Muscle of arm (tissue), 14 donors: ENCODE results near the gene SULT4A1. TPM values are rescaled to one million over a fixed set of nuclear protein-coding genes. Genes with fewer than 3 reads are reported as not detected.
"Not testable (repeated sequence)": the region's sequence is repeated elsewhere in the genome, so short reads cannot be mapped to it uniquely, and the experiment has no call there.

Experiments used
- DNase-seq: peaks from one replicate; pipeline ENCODE4 v3.0.0-alpha.2; 2013
- long read RNA-seq, 11 donors: transcript quantifications; one replicate each; lab custom pipeline, GENCODE V29; 2026
- polyA plus RNA-seq, 12 donors: library from polyadenylated mRNA; unstranded; fragments of 120-200 nt; gene quantifications; one replicate each; pipeline ENCODE4 v1.2.1, GENCODE V29; 2013; ENCODE audit not compliant: insufficient read length in 12 of 12

Gene SULT4A1
- 1 to 10 TPM in 11 of 12 donors, not detected in 1; 1.3 to 5.5 (median 2.0) TPM for polyA plus RNA-seq
- long read RNA-seq, donor 1, partial matches to known transcripts = 0 of 4 reads
- long read RNA-seq, donor 1, other reads (novel, unspliced or antisense) = 0 of 4 reads
- long read RNA-seq, donor 2 = 0 reads
- long read RNA-seq, donor 3 = 0 reads
- long read RNA-seq, donor 4 = 0 reads
- long read RNA-seq, donor 5 = 0 reads
- long read RNA-seq, donor 6, partial matches to known transcripts = 0 of 1 reads
- long read RNA-seq, donor 6, other reads (novel, unspliced or antisense) = 0 of 1 reads
- long read RNA-seq, donor 7 = 0 reads
- long read RNA-seq, donor 8 = 0 reads
- long read RNA-seq, donor 9, partial matches to known transcripts = 0 of 1 reads
- long read RNA-seq, donor 9, other reads (novel, unspliced or antisense) = 0 of 1 reads
- long read RNA-seq, donor 10 = 0 reads
- long read RNA-seq, donor 11 = 0 reads

GRCh38 chr22:43862074-43862881 lies at the start of gene SULT4A1:
Gene SULT4A1 (minus strand): TSS chr22:43862513. CDS start chr22:43862382, 131 bp downstream.
- DNase-seq = no peak

GRCh38 chr22:43911351-43911750 lies 49.0 kb upstream of the SULT4A1 start:
- no peak for DNase-seq

- DNase-seq = no peak
These were observed 47.9 kb upstream of the SULT4A1 start for GRCh38 chr22:43910178-43910695.

GRCh38 chr22:43909708-43910107 lies 47.4 kb upstream of the SULT4A1 start:
- no peak for DNase-seq

- no peak for DNase-seq
These were observed 43.4 kb upstream of the SULT4A1 start for GRCh38 chr22:43905681-43906080.

- DNase-seq = not testable (repeated sequence)
These were observed 42.1 kb upstream of the SULT4A1 start for GRCh38 chr22:43904412-43904811.

- DNase-seq = not testable (repeated sequence)
These were observed 40.7 kb upstream of the SULT4A1 start for GRCh38 chr22:43903033-43903432.

- DNase-seq = no peak
These were observed 39.8 kb upstream of the SULT4A1 start for GRCh38 chr22:43901976-43902643.

GRCh38 chr22:43900206-43900605 lies 37.9 kb upstream of the SULT4A1 start:
- DNase-seq = no peak

- no peak for DNase-seq
These were observed 35.5 kb upstream of the SULT4A1 start for GRCh38 chr22:43897751-43898261.

- no peak for DNase-seq
These were observed 33.8 kb upstream of the SULT4A1 start for GRCh38 chr22:43895986-43896645.

- DNase-seq = no peak
These were observed 31.8 kb upstream of the SULT4A1 start for GRCh38 chr22:43894122-43894521.

GRCh38 chr22:43893266-43893665 lies 31.0 kb upstream of the SULT4A1 start:
- no peak for DNase-seq

GRCh38 chr22:43892183-43892894 lies 30.0 kb upstream of the SULT4A1 start:
- no peak for DNase-seq

- no peak for DNase-seq
These were observed 29.3 kb upstream of the SULT4A1 start, which contains the start of gene PNPLA5 for GRCh38 chr22:43891360-43892182. Gene PNPLA5 (minus strand): TSS chr22:43892013. CDS start chr22:43891880, 133 bp downstream.

- no peak for DNase-seq
These were observed 28.6 kb upstream of the SULT4A1 start for GRCh38 chr22:43890901-43891331.

- no peak for DNase-seq
These were observed 27.5 kb upstream of the SULT4A1 start for GRCh38 chr22:43889860-43890253.

- DNase-seq = no peak
These were observed 27.0 kb upstream of the SULT4A1 start for GRCh38 chr22:43889201-43889859.

- no peak for DNase-seq
These were observed 26.4 kb upstream of the SULT4A1 start for GRCh38 chr22:43888740-43889139.
